ENCODE data around the gene NPC1. TPM values are rescaled to one million over a fixed set of nuclear protein-coding genes. Genes with fewer than 3 reads are reported as not detected.

The NPC1 gene
- total RNA-seq, 1 experiment from 2014 or later: 51.6 TPM

- TF ChIP-seq CTCF (IDR thresholded peaks at IDR 0.05 in 2 of 3, conservative IDR thresholded peaks at IDR 0.05 in 1 of 3; ENCODE audit: borderline replicate concordance in 1 of 3, insufficient read depth in 1 of 3, low read depth in 2 of 3, low read length in 2 of 3) (no peak), SRF (IDR thresholded peaks at IDR 0.05; ENCODE audit: low read depth) (peak; percentile 42; the same call in 1 of the 2 replicates)
Measured at GRCh38 chr18:23627321-23627720, 41.0 kb upstream of the NPC1 start (continued).

- Histone ChIP-seq H3K4me3 (replicated peaks in 1 of 2; ENCODE audit: low read depth in 1 of 2, low read length in 2 of 2) (no peak overlapping the region), H3K27me3 (ENCODE audit: insufficient read depth, low read length) (no peaks in the 10 kb centered on the region), H3K4me2 (ENCODE audit: low read length) (peak overlapping the region; percentile 48), H3K4me1 (ENCODE audit: control insufficient read depth in 1 of 2, insufficient read depth in 2 of 2, low read length in 2 of 2) (peaks cover 34 to 38% of the 10 kb centered on the region in 2 experiments), H3K36me3 (ENCODE audit: control insufficient read depth in 1 of 2, insufficient read depth in 2 of 2, low read length in 2 of 2) (no peaks in the 10 kb centered on the region), H3K27ac (ENCODE audit: low read depth, low read length) (peak overlapping the region; percentile 30; the same call in 1 of the 2 replicates), H3K9me3 (ENCODE audit: control insufficient read depth in 1 of 2, insufficient read depth in 1 of 2, low read depth in 1 of 2, low read length in 2 of 2) (no peaks in the 10 kb centered on the region), H3K79me2 (ENCODE audit: insufficient read depth, low read length) (no peaks in the 10 kb centered on the region), H3K9me2 (ENCODE audit: insufficient read depth) (no peaks in the 10 kb centered on the region), H3K9ac (ENCODE audit: low read length) (no peak overlapping the region), H4K20me1 (ENCODE audit: insufficient read depth) (no peaks in the 10 kb centered on the region), H2AFZ (ENCODE audit: low read depth, low read length, poor library complexity, severe bottlenecking) (peak overlapping the region; percentile 33)
- intact Hi-C loops (cut with micrococcal nuclease): no loop called here
- DNase-seq (ENCODE audit: low read depth, low spot score): no peak
- ChIA-PET CTCF (interaction anchor here (1.4 to 13.0 kb wide), 3 partner anchors 17 to 128 kb away, joined by 3 to 178 read pairs (median 3); no protein-coding TSS in a partner anchor), POLR2A (interaction anchor here (0.8 to 2.4 kb wide), 4 partner anchors 10 to 81 kb away, joined by 3 to 5 read pairs (median 4); no protein-coding TSS in a partner anchor), RAD21 (ENCODE audit: low non-redundant PET in 1 of 2, low total read pairs in 2 of 2, uncharacterized antibody in 2 of 2, unreplicated experiment in 2 of 2) (interaction anchor here (1.9 to 3.6 kb wide), 2 partner anchors 76 kb away, joined by 10 to 18 read pairs; no protein-coding TSS in a partner anchor)
- no TSS peak for BruUV-seq (replicated peaks)
- TF ChIP-seq SIN3A (IDR thresholded peaks at IDR 0.05; ENCODE audit: low read depth): no peak
- no peak for TF ChIP-seq EGR1 (IDR thresholded peaks at IDR 0.05; ENCODE audit: low read depth)
- TF ChIP-seq JUND (IDR thresholded peaks at IDR 0.05): peak; percentile 11; the same call in 1 of the 2 replicates
- TF ChIP-seq FOSL1 (IDR thresholded peaks at IDR 0.05; ENCODE audit: low read depth): peak; percentile 38
- TF ChIP-seq SP1 (IDR thresholded peaks at IDR 0.05; ENCODE audit: low read depth): peak; percentile 36
- peak; percentile 22; the same call in 1 of the 2 replicates for ATAC-seq
Measured at GRCh38 chr18:23626451-23627279, 40.4 kb upstream of the NPC1 start.
